Loucy (cell line): ENCODE measurements around the gene RNASEH2A.

Experiments used
- H2AFZ ChIP-seq: fragments of 200-600 bp; sonication (generic); 2 replicates; pipeline ENCODE4 v1.6.0; 2016; ENCODE audit warnings: antibody characterized with exemption, mild to moderate bottlenecking, low read length, moderate library complexity
- H3F3A ChIP-seq: fragments of 200-600 bp; 2 replicates; pipeline ENCODE4 v1.6.0; 2016; ENCODE audit warnings: antibody characterized with exemption, low read depth, mild to moderate bottlenecking
- H3K27me3 ChIP-seq: fragments of 200-600 bp; sonication (generic); 2 replicates; pipeline ENCODE4 v1.6.1; 2014; ENCODE audit warnings: low read length, mild to moderate bottlenecking; ENCODE audit not compliant: insufficient read depth, poor library complexity, severe bottlenecking
- H3K36me3 ChIP-seq: fragments of 200-600 bp; sonication (generic); 2 replicates; pipeline ENCODE4 v1.6.1; 2016; ENCODE audit warnings: low read length; ENCODE audit not compliant: insufficient read depth
- H3K4me1 ChIP-seq: fragments of 200-600 bp; sonication (generic); 2 replicates; pipeline ENCODE4 v1.5.1; 2014; ENCODE audit warnings: low read length, mild to moderate bottlenecking; ENCODE audit not compliant: insufficient read depth, poor library complexity, severe bottlenecking
- H3K4me2 ChIP-seq: fragments of 200-600 bp; sonication (generic); 2 replicates; pipeline ENCODE4 v1.6.0; 2014; ENCODE audit warnings: antibody characterized with exemption, low read length, low read depth, mild to moderate bottlenecking; ENCODE audit not compliant: poor library complexity, severe bottlenecking
- H3K4me3 ChIP-seq: fragments of 200-600 bp; sonication (generic); 2 replicates; pipeline ENCODE4 v1.5.1; 2014; ENCODE audit warnings: low read length, mild to moderate bottlenecking, mixed read lengths; ENCODE audit not compliant: poor library complexity, severe bottlenecking
- H3K79me2 ChIP-seq: fragments of 200-600 bp; sonication (generic); 2 replicates; pipeline ENCODE4 v1.6.1; 2014; ENCODE audit warnings: low read length; ENCODE audit not compliant: insufficient read depth
- H3K9ac ChIP-seq: fragments of 200-600 bp; sonication (generic); 2 replicates; pipeline ENCODE4 v1.6.0; 2014; ENCODE audit warnings: mild to moderate bottlenecking, low read depth, low read length, moderate library complexity; ENCODE audit not compliant: poor library complexity, severe bottlenecking
- H3K9me2 ChIP-seq: fragments of 200-600 bp; sonication (generic); replicated peaks from 2 replicates; pipeline ENCODE4 v1.6.1; 2016; ENCODE audit warnings: low read depth, low read length, mixed read lengths
- H3K9me3 ChIP-seq: fragments of 200-600 bp; sonication (generic); 2 replicates; pipeline ENCODE4 v1.6.1; 2014; ENCODE audit warnings: mild to moderate bottlenecking, antibody characterized with exemption, low read length, low read depth; ENCODE audit not compliant: insufficient read depth
- H4K20me1 ChIP-seq: fragments of 200-600 bp; sonication (generic); 2 replicates; pipeline ENCODE4 v1.6.0; 2014; ENCODE audit warnings: antibody characterized with exemption, low read length, mild to moderate bottlenecking; ENCODE audit not compliant: insufficient read depth, poor library complexity, severe bottlenecking
- EZH2phosphoT487 ChIP-seq: fragments of 200-600 bp; IDR thresholded peaks from 2 replicates; pipeline ENCODE4 v1.6.1; 2018; ENCODE audit warnings: antibody characterized with exemption, mild to moderate bottlenecking, moderate library complexity, borderline replicate concordance
- TF ChIP-seq, protein P1 (sequence below): fragments of 200-600 bp; sonication (generic); conservative IDR thresholded peaks from 2 replicates; pipeline ENCODE4 v1.5.1; 2014; ENCODE audit warnings: mild to moderate bottlenecking, antibody characterized with exemption, low read length

RNASEH2A gene

DNA sequence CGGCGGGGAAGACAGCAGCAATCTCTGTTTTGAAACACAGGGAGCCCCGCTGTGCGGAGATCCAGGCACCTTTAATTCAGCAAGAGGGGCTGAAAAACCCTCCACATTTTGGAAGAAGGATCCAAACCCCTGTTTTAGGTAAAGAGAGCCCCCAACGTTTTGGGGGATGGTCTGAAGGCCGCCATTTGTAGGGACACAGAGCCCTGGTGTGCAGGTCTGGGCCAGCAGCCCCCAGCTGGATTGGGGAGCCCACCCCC, 27.6 kb upstream of the RNASEH2A start:
- H3K4me1 ChIP-seq, result peaks cover 36% of the 10 kb centered on the region
- no peaks in the 10 kb centered on the region for H3K79me2 ChIP-seq

DNA sequence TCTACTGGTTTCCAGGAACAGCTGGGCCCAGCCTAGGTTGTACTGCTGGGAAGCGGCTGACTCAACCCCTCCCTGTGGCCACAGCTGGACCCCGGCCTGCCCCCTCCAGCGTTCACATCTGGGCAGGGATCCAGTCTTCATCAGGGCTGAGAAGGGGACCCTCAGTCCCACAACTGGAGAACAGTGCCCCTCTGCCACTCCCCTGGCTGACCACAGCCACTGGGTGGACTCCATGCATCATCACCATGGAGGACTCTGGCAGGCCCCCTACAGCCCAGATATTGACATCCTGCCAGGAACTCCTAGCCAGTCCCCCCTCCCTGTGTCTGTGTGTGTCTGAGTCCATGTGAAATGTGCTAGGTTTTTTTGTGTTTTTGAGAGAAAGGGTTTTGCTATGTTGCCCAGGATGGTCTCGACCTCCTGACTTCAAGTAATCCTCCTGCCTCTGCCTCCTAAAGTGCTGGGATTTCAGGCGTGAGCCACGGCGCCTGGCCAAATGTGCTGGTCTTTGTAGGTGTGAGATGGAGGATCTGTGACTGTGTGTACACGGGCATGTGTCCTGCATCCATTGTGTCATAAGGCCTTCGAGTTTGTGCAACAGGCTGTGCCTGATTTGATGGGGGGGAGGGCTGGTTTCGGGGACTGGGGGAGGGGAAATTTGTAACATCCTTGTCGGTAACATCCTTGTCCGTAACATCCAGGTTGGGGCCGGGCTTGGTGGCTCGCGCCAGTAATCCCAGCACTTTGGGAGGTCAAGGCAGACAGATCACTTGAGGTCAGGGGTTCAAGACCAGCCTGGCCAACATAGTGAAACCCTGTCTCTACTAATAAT, 27.0 kb upstream of the RNASEH2A start:
- Histone ChIP-seq H3K9me3 (no peaks in the 10 kb centered on the region), H3K4me3 (peak overlapping the region; percentile 79), H4K20me1 (no peaks in the 10 kb centered on the region), H3K4me2 (peak overlapping the region; percentile 98), H2AFZ (peak overlapping the region; percentile 23; the same call in 1 of the 2 replicates), H3K4me1 (peaks cover 36% of the 10 kb centered on the region), H3K9me2 (no peaks in the 10 kb centered on the region), H3F3A (no peaks in the 10 kb centered on the region), H3K27me3 (no peaks in the 10 kb centered on the region), H3K79me2 (no peaks in the 10 kb centered on the region), H3K36me3 (no peaks in the 10 kb centered on the region), H3K9ac (peak overlapping the region; percentile 79)
- no peak for TF ChIP-seq EZH2phosphoT487
- TF ChIP-seq, protein P1, sequence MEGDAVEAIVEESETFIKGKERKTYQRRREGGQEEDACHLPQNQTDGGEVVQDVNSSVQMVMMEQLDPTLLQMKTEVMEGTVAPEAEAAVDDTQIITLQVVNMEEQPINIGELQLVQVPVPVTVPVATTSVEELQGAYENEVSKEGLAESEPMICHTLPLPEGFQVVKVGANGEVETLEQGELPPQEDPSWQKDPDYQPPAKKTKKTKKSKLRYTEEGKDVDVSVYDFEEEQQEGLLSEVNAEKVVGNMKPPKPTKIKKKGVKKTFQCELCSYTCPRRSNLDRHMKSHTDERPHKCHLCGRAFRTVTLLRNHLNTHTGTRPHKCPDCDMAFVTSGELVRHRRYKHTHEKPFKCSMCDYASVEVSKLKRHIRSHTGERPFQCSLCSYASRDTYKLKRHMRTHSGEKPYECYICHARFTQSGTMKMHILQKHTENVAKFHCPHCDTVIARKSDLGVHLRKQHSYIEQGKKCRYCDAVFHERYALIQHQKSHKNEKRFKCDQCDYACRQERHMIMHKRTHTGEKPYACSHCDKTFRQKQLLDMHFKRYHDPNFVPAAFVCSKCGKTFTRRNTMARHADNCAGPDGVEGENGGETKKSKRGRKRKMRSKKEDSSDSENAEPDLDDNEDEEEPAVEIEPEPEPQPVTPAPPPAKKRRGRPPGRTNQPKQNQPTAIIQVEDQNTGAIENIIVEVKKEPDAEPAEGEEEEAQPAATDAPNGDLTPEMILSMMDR, result peak; percentile 26

More for the DNA sequence above, 27.6 kb upstream of the RNASEH2A start:
- TF ChIP-seq, protein P1, result no peak
- peak overlapping the region; percentile 88 for H2AFZ ChIP-seq
- H3F3A ChIP-seq, result no peaks in the 10 kb centered on the region
- H3K27me3 ChIP-seq, result no peaks in the 10 kb centered on the region
- H3K4me3 ChIP-seq, result peak overlapping the region; percentile 79
- no peaks in the 10 kb centered on the region for H4K20me1 ChIP-seq
- H3K9ac ChIP-seq, result peak overlapping the region; percentile 79
- H3K4me2 ChIP-seq, result peak overlapping the region; percentile 98
- H3K9me2 ChIP-seq, result no peaks in the 10 kb centered on the region
- no peaks in the 10 kb centered on the region for H3K9me3 ChIP-seq
- H3K36me3 ChIP-seq, result no peaks in the 10 kb centered on the region

DNA sequence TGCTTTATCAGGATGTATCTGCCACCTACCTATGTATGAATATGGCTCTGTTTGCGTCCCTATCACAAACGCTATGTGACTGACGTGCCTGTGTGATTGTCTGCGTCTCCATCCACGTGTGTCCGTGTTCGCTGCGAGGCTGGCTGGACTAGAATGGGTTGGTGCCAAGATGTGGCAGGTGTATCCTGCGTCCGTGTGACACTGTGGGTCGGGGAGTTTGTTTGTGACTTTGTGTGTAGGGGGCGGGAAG, 24.3 kb upstream of the RNASEH2A start:
- Histone ChIP-seq H3K79me2 (no peaks in the 10 kb centered on the region), H3K9ac (peak overlapping the region; percentile 58), H2AFZ (peak overlapping the region; percentile 59; the same call in 1 of the 2 replicates), H3K4me2 (peak overlapping the region; percentile 60), H3K36me3 (no peaks in the 10 kb centered on the region), H3K9me2 (no peaks in the 10 kb centered on the region), H3K4me1 (peaks cover 46% of the 10 kb centered on the region), H3K9me3 (no peaks in the 10 kb centered on the region), H3K27me3 (no peaks in the 10 kb centered on the region), H3K4me3 (peak overlapping the region; percentile 64), H4K20me1 (no peaks in the 10 kb centered on the region), H3F3A (no peaks in the 10 kb centered on the region; the same call in 1 of the 2 replicates)
- TF ChIP-seq, protein P1, result no peak
- no peak for TF ChIP-seq EZH2phosphoT487
